Endothelial cell of umbilical vein (primary cell): Measurements from ENCODE around the gene IFRD2. TPM values are rescaled to one million over a fixed set of nuclear protein-coding genes. Genes with fewer than 3 reads are reported as not detected.

Source experiments
- BruUV-seq: library from RNA; stranded (reverse); fragments of 400-500 nt; replicated peaks from 2 replicates; lab custom pipeline; 2021; lab: Mats Ljungman, UMichigan
- CTCF ChIA-PET: fragments of 300-600, 350-600 bp; sonication (Branson Sonifier 250); formaldehyde crosslinking; loops from one replicate; lab custom pipeline; 2021; ENCODE audit warnings: antibody characterized with exemption, inconsistent platforms; lab: Charles Lee
- POLR2A ChIA-PET: fragments of 300-600, 350-600 bp; sonication (Branson Sonifier 250); formaldehyde crosslinking; loops from one replicate; lab custom pipeline; 2021; ENCODE audit warnings: antibody characterized with exemption, inconsistent platforms; lab: Charles Lee
- DNase-seq: peaks from one replicate; pipeline ENCODE4 v3.0.0-alpha.2; 2011; ENCODE audit warnings: low read depth, low spot score
- FAIRE-seq: peaks from 2 replicates; lab custom pipeline; 2011; peaks lifted over from hg19 to GRCh38; lab: Jason Lieb, UNC
- H2AFZ ChIP-seq: 2 replicates; pipeline ENCODE4 v1.6.0; 2012; ENCODE audit warnings: low read depth, low read length, control low read depth, inconsistent platforms
- H3K27ac ChIP-seq: 2 replicates; pipeline ENCODE4 v1.5.1; 2011; ENCODE audit warnings: low read depth, mild to moderate bottlenecking, control low read depth, low read length, moderate library complexity; ENCODE audit not compliant: insufficient read depth
- H3K27me3 ChIP-seq, 2 experiments: 2 replicates each; pipeline versions ENCODE4 v1.6.0 to v1.6.1; 2011; ENCODE audit warnings: low read length in 2 of 2, mixed read lengths in 1 of 2; ENCODE audit not compliant: control insufficient read depth in 2 of 2, insufficient read depth in 2 of 2
- H3K36me3 ChIP-seq, 2 experiments: 2 replicates in 1 of 2; 3 replicates in 1 of 2; pipeline ENCODE4 v1.5.1; 2011; ENCODE audit warnings: low read length in 2 of 2, mild to moderate bottlenecking in 1 of 2, moderate library complexity in 1 of 2; ENCODE audit not compliant: control insufficient read depth in 2 of 2, insufficient read depth in 2 of 2; ENCODE audit errors: extremely low read depth in 1 of 2
- H3K4me1 ChIP-seq: 3 replicates; pipeline ENCODE4 v1.5.1; 2011; ENCODE audit warnings: mild to moderate bottlenecking, low read length; ENCODE audit not compliant: control insufficient read depth, insufficient read depth; ENCODE audit errors: extremely low read depth
- H3K4me2 ChIP-seq: 2 replicates; pipeline ENCODE4 v1.6.1; 2011; ENCODE audit warnings: low read length, control low read depth, mixed read lengths; ENCODE audit not compliant: insufficient read depth
- H3K4me3 ChIP-seq, 3 experiments: fragments of 200-600 bp in 1 of 3; sonication (generic), shearing (Covaris generic) in 1 of 3; replicated peaks in 1 of 3; 2 replicates each; pipeline ENCODE4 v1.5.1; 2011 to 2016; ENCODE audit warnings: control low read depth in 3 of 3, low read length in 3 of 3, mild to moderate bottlenecking in 2 of 3, inconsistent platforms in 1 of 3, low read depth in 1 of 3, moderate library complexity in 1 of 3; ENCODE audit not compliant: insufficient read depth in 1 of 3
- H3K79me2 ChIP-seq: 2 replicates; pipeline ENCODE4 v1.6.0; 2012; ENCODE audit warnings: low read length, inconsistent platforms; ENCODE audit not compliant: control insufficient read depth, insufficient read depth
- H3K9ac ChIP-seq: replicated peaks from 2 replicates; pipeline ENCODE3; 2011; ENCODE audit warnings: low read length, control low read depth; ENCODE audit not compliant: insufficient read depth; ENCODE audit errors: extremely low read depth
- H3K9me1 ChIP-seq: replicated peaks from 3 replicates; pipeline ENCODE4 v1.6.0; 2011; ENCODE audit warnings: mild to moderate bottlenecking, low read length; ENCODE audit not compliant: control insufficient read depth, insufficient read depth; ENCODE audit errors: extremely low read depth
- H3K9me3 ChIP-seq: replicated peaks from 2 replicates; pipeline ENCODE4 v1.5.1; 2012; ENCODE audit warnings: low read length, inconsistent platforms; ENCODE audit not compliant: control insufficient read depth, insufficient read depth
- H4K20me1 ChIP-seq: replicated peaks from 2 replicates; pipeline ENCODE3; 2011; ENCODE audit warnings: mild to moderate bottlenecking, low read length; ENCODE audit not compliant: control insufficient read depth, insufficient read depth; ENCODE audit errors: extremely low read depth
- CTCF ChIP-seq, 2 donors: IDR thresholded peaks; 1 replicate in 1 of 2; 2 replicates in 1 of 2; pipeline ENCODE4 v1.5.1; 2011; ENCODE audit warnings: low read length in 2 of 2, mild to moderate bottlenecking in 2 of 2, moderate library complexity in 2 of 2, control low read depth in 1 of 2, inconsistent platforms in 1 of 2, low read depth in 1 of 2; ENCODE audit not compliant: insufficient read depth in 1 of 2; ENCODE audit errors: extremely low read depth in 1 of 2
- EZH2 ChIP-seq: IDR thresholded peaks from 2 replicates; pipeline ENCODE4 v1.6.1; 2012; ENCODE audit warnings: borderline replicate concordance, low read depth, mild to moderate bottlenecking, moderate library complexity, low read length, inconsistent platforms; ENCODE audit not compliant: severe bottlenecking
- FOS ChIP-seq: IDR thresholded peaks from 2 replicates; pipeline ENCODE4 v1.6.1; 2011; ENCODE audit warnings: mild to moderate bottlenecking, low read length, moderate library complexity, borderline replicate concordance; ENCODE audit not compliant: insufficient read depth
- JUN ChIP-seq: IDR thresholded peaks from 2 replicates; pipeline ENCODE4 v1.6.1; 2011; ENCODE audit warnings: borderline replicate concordance, low read depth; ENCODE audit not compliant: insufficient read length, insufficient read depth
- MAX ChIP-seq: IDR thresholded peaks from 2 replicates; pipeline ENCODE4 v1.6.1; 2011; ENCODE audit not compliant: insufficient read depth, insufficient read length
- MYC ChIP-seq: IDR thresholded peaks from one replicate; pipeline ENCODE4 v1.6.1; 2011; ENCODE audit warnings: mild to moderate bottlenecking, low read depth, low read length
- POLR2AphosphoS5 ChIP-seq: IDR thresholded peaks from 2 replicates; pipeline ENCODE4 v1.6.1; 2012; ENCODE audit warnings: low read depth, mild to moderate bottlenecking, control low read depth, low read length, moderate library complexity; ENCODE audit not compliant: insufficient read depth
- dilution Hi-C: fragments of 300-500 bp; cut with MboI; formaldehyde crosslinking; loops from one replicate; pipeline ENCODE4 v1.15.0; 2019; ENCODE audit warnings: low sequenced_read_pairs; ENCODE audit not compliant: extremely low pct_ligation_motif_present
- intact Hi-C: fragments of 100-400 bp; cut with micrococcal nuclease; formaldehyde crosslinking; loops from one replicate; pipeline ENCODE4 v1.10.0; 2022
- polyA plus RNA-seq, 4 experiments: library from polyadenylated mRNA; depleted of rRNA in 3 of 4; stranded (reverse) in 3 of 4; unstranded in 1 of 4; fragments of >200 nt; gene quantifications; 2 replicates each; pipeline versions ENCODE4 v1.2.1 to v1.2.3, GENCODE V29; 2011 to 2012; ENCODE audit warnings: missing spikeins in 1 of 4
- total RNA-seq: library from RNA; stranded (reverse); gene quantifications from 2 replicates; pipeline ENCODE4 v1.2.3, GENCODE V29; 2021

IFRD2 gene
- total and polyA plus RNA-seq, 2 donors (not counting 3 experiments of a cell fraction or from before 2014, with no cell fraction given), result 99.4 to 111 TPM

GRCh38 chr3:50258029-50258680, 34.1 kb downstream of the IFRD2 start:
- H3K79me2 ChIP-seq, result peaks cover 29% of the 10 kb centered on the region
- H3K4me1 ChIP-seq, result peaks cover 47% of the 10 kb centered on the region
- TF ChIP-seq MYC, result no peak
- no peak for TF ChIP-seq CTCF (IDR thresholded peaks at IDR 0.05; ENCODE audit: extremely low read depth in 1 of 2, insufficient read depth in 1 of 2, low read depth in 1 of 2, low read length in 2 of 2)
- TF ChIP-seq JUN, result no peak
- TF ChIP-seq MAX, result no peak
- no peak for TF ChIP-seq POLR2AphosphoS5
- no peak for TF ChIP-seq EZH2
- no peak for TF ChIP-seq FOS
- no peak for DNase-seq
- FAIRE-seq, result no peak
- no peak overlapping the region for H3K4me3 ChIP-seq
- H3K9me1 ChIP-seq, result no peaks in the 10 kb centered on the region
- ChIA-PET CTCF (interaction anchor here (2.5 to 8.6 kb wide), 5 partner anchors 10 to 65 kb away, joined by 12 to 98 read pairs (median 28); partner anchors contain the start of gene GNAT1), POLR2A (interaction anchor here (0.6 to 1.2 kb wide), 2 partner anchors 11 to 63 kb away, joined by 3 read pairs; no protein-coding TSS in a partner anchor)
- no peak overlapping the region for H3K4me2 ChIP-seq
- H4K20me1 ChIP-seq, result no peaks in the 10 kb centered on the region
- no peaks in the 10 kb centered on the region for H3K9me3 ChIP-seq
- BruUV-seq, result no TSS peak
- H3K27ac ChIP-seq, result peak overlapping the region; percentile 39
- H3K9ac ChIP-seq, result no peak overlapping the region
- no peak overlapping the region for H2AFZ ChIP-seq
- H3K36me3 ChIP-seq, result peaks cover 14 to 43% of the 10 kb centered on the region in 2 experiments
- intact Hi-C loops (no loop called here), dilution Hi-C loops (no loop called here)
- H3K27me3 ChIP-seq, result no peaks in the 10 kb centered on the region
